Hematopoietic multipotent progenitor cell treated with erythropoietin and hydrocortisone succinate and interleukin-3 and kit ligand, for 4 days (in vitro differentiated cells): Measurements from ENCODE around the gene C2orf81.
"Not testable (repeated sequence)": the region's sequence is repeated elsewhere in the genome, so short reads cannot be mapped to it uniquely, and the experiment has no call there.

Experiments used
- DNase-seq: peaks from one replicate; pipeline ENCODE4 v3.0.0-alpha.2; 2015

The C2orf81 gene

DNA sequence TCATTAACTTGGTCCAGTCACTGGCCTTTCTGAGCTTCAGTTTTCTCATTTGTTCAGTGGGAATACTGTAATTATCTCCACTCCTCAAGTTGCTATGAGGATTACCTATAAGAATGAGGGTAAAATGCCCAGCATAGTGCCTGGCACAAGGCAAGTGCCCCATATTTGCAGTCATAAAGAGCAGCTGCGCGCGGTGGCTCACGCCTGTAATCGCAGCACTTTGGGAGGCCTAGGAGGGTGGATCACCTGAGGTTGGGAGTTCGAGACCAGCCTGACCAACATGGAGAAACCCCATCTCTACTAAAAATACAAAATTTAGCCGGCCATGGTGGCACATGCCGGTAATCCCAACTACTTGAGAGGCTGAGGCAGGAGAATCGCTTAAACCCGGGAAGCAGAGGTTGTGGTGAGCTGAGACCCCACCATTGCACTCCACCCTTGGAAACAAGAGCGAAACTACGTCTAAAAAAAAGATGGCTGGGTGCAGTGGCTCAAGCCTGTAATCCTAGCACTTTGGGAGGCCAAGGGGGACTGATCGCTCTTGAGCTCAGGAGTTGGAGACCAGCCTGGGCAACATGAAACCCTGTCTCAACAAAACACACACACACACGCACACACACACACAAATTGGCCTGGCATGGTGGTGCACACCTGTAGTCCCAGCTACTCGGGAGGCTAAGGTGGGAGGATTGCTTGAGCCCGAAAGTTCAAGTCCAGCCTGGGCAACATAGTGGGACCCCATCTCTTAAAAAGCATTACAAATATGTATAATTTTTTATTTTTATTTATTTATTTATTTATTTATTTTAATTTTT is 21.3 kb upstream of the C2orf81 start:
- DNase-seq: not testable (repeated sequence)

DNA sequence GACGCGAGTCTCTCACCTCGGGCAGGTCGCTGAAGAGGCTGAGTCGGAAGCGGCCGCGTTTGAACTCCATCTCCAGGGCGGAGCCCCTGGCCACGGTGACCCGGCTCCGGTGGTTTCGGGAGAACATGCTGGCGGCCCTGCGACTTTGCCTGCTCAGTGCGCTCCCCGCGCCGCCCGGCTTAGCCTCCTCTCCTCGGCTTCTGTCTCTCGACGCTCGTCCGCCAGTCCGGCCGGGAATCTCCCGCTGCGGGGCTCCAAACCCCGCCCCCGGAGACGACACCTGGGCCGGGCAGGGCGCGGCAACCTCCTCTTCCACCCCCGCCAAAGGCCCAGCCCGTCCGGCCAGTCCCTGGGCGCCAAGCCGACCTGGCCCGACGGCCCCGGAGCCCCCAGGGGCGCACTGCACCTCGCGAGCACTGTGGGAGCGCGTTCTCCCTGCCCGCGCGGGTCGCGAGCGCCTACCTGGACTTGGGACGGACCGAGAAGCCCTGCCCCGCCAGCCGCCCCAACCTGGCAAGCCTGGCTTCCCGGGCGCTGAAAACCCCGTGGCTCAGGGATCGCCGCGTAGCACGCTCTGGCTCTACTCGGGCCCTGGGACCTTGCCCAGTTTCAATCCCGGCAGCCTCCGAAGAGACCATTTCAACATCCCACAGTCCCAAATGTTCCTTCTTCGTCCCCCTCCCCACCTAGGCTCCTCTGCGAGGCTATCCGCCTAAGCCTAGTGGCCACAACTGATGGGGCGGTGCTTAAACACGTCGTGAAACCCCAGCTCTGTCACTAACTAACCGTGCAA is 20.5 kb upstream of the C2orf81 start, which contains the start of gene RTKN:
Gene RTKN (minus strand): TSS at position 248 of the 793 bp plus-strand sequence. CDS start 121 bp downstream, at position 127.
- no peak for DNase-seq

- DNase-seq: peak; percentile 28
Observed at GRCh38 chr2:74441170-74441689, 19.8 kb upstream of the C2orf81 start.

- DNase-seq: peak; percentile 84
Observed at GRCh38 chr2:74440378-74441169, 19.2 kb upstream of the C2orf81 start.

DNA sequence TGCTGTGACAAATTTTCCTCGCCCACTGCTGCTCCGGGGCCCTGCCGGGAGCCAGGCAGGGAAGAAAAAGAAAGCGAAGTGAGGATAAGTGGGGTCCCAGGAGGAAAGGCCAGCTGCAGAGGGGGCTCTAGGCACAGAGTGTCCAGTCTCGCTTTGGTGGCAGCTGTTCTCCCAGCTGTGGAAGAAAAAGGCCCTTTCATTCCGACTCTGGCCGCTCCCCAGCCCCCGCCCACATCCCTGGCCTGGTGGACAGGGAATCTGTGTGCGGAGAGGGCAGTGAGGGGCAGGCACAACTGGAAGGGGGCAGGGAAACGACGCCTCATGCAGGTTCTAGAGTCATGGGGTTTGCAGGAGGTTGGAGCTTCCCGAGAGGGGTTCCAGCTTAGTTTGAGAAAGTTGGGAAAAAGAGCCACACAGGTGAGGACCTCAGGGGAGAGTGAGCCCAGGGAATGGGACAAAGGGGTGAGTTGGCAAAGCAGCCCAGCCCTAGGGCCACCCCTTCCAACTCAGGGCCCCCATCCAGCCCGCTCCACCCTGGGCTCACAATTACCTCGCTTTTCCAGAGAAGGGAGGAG is 18.5 kb upstream of the C2orf81 start:
- DNase-seq: no peak

- no peak for DNase-seq
Observed at GRCh38 chr2:74439373-74439772, 18.0 kb upstream of the C2orf81 start.

DNA sequence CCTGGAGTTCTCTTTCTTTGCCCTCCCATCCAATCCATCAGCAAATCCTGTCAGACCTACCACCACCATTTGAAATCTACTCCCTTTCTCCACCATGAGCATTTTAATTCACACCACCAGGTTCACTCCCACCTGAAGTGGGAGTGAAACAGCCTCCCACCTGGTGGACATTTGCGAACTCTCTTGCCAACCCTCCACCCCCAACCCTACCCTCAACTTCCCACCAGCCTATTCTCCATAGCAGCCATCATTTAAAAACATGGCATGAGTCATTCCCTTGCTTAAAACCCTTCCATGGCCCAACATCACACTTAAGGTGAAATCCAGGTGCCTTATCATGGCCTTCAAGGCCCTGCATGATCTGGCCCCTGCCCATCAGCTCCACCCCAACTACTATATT is 16.8 kb upstream of the C2orf81 start:
- no peak for DNase-seq

GRCh38 chr2:74436848-74437695 is 15.7 kb upstream of the C2orf81 start:
- DNase-seq: no peak

GRCh38 chr2:74436111-74436805 is 14.8 kb upstream of the C2orf81 start:
- DNase-seq: no peak

GRCh38 chr2:74430502-74430901 is 9.1 kb upstream of the C2orf81 start:
- DNase-seq: no peak

GRCh38 chr2:74429487-74430451 is 8.3 kb upstream of the C2orf81 start:
- no peak for DNase-seq

DNA sequence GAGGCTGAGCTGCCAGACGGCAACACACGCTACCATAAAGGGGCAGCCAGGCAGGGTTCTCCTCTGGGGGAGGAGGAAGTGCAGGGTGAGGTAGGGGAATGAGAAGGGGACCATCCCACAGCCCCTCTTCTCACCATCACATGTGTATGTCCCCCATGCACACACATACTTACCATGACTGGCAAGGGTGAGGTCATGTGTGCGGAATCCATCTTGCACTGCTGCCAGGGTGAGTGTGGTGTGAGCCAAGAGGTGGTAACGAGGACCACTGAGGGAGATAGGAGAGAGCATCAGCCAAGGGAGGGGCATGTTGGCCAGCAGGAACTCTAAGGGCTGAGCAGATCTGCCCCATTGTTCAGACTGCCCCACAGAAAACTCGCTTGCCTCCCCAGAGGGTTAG is 7.3 kb upstream of the C2orf81 start:
- DNase-seq: no peak

DNA sequence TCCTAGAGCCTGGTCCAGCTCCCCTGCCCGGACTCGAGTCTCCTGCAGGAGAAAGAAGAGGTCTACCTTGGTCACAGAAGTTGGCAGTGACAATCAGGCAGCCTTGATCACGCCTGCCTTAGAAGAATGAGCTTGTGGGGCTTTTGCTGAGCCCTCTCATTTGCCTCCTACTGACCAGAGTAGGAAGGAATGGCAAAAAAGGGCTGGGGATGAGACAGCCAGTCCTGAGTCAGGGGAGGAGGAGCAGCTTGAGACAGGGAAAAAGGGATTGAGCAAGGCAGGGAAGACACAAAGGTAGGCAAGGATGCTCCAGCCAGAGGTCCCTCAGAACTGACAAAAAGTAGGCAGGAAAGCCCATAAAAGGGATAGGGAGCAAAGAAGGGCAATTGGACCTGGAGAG is 6.1 kb upstream of the C2orf81 start:
- no peak for DNase-seq

GRCh38 chr2:74426181-74426758 is 4.9 kb upstream of the C2orf81 start:
- DNase-seq: no peak

DNA sequence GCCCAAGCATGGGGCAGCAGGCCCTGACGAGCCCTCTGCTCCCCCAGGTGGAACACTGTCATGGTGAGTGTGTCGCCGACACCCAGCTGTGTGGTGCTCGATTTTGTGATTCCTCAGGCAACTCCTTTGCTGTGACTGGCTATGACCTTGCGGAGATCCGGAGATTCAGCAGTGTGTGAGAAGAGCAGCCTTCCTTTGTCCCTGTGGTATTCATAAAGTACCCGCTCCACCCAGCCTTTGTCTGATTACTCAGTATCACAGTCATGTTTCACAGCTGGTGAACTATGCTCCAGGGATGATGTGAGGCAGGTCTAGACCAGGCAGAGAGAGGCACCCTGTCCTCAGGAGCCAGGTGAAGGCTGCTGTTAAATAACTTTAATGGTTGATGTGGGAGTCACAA is 4.1 kb upstream of the C2orf81 start:
- no peak for DNase-seq

DNA sequence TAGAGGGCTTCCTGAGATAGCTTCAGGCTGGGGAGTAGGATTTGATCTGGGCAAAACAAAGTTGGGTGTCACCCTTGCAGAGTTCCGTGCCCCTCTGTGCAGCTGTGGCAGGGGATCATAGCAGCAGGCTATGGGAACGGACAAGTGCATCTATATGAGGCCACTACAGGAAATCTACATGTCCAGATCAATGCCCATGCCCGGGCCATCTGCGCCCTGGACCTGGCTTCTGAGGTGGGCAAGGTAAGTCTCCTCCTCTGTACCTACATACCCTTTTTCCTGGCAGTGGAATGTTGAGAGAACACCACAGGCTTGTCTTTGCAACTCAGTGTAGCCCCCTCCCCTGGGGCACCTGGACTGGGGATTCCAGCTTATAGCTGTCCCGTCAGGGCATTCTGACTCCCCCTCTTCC is 3.6 kb upstream of the C2orf81 start:
- no peak for DNase-seq

DNA sequence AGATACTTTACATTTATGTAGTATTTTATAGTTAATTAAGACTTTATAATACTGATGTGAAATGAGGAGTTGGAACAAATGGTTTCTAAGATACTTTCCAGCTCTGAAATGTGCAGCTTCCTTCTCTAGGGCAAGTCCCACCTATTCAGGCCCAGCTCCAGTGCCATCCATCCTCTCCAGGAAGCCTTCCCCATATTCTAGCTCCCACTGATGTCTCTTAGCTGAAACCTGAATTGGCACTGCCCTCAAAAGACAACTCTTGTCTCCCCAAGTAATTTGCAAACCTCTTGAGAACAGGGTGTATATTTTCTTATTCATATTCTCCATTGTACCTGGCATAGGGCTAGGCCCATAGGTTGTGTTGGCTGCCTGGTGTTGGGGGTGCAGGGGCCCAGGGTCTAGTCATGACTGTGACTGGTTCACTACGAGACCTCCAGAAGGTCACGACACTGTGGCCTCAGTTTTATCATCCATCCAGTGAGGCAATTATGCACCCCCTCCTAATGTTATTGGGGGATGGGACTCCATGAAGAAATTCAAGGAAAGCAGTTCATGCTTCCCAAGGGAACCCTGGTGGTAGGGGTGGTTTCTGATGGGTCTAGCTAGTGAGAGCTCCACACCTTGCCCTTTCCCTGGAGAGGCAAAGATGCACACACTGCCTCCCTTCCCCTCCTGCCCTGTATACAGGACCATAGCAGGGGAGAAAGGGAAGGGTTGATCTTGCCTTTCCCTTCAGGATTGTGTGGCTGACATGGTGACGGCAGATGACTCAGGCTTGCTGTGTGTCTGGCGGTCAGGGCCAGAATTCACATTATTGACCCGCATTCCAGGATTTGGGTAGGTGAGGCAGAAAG is 2.9 kb upstream of the C2orf81 start:
- no peak for DNase-seq
